Measurements from ENCODE around the gene SERPINA4. TPM values are rescaled to one million over a fixed set of nuclear protein-coding genes. Genes with fewer than 3 reads are reported as not detected.

Gene SERPINA4
- total RNA-seq, 2 donors from 2014 or later: not detected

DNA sequence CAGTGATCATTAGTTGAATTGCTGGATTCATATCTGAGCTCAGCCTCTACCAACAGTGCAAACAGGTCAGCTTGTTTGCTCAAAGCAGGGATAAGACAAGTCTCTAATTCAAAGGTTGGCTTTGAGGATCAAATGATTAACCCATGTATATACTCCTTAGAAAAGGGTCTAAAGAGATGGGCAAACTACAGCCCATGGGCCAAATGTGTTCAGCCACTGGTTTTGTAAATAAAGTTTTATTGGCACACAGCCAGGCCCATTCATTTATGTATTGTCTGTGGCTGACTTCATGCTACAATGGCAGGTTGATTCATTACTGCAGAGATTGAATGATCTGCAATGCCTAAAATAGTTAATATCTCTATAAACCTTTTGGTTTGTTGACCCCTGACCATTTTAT, 3.1 kb downstream of the SERPINA4 start:
- Histone ChIP-seq H3K27ac (ENCODE audit: low read depth, low read length) (no peak overlapping the region), H3K4me1 (ENCODE audit: control insufficient read depth, insufficient read depth, low read length) (no peaks in the 10 kb centered on the region), H3K9me3 (ENCODE audit: control insufficient read depth, low read length) (no peaks in the 10 kb centered on the region), H3K9ac (ENCODE audit: extremely low read depth, low read length, poor library complexity, severe bottlenecking) (no peak overlapping the region), H3K4me3 (ENCODE audit: low read length) (no peak overlapping the region), H3K27me3 (ENCODE audit: control insufficient read depth, insufficient read depth, low read length, poor library complexity, severe bottlenecking) (peaks cover 16% of the 10 kb centered on the region), H3K36me3 (ENCODE audit: control insufficient read depth, insufficient read depth, low read length) (no peaks in the 10 kb centered on the region)
- H3K36me3 Mint-ChIP-seq (ENCODE audit: low read depth): no peaks in the 10 kb centered on the region
- no peaks in the 10 kb centered on the region for H3K9me3 Mint-ChIP-seq
- DNase-seq: no peak
- no peak overlapping the region for H3K27ac Mint-ChIP-seq
- TF ChIP-seq, protein P1, sequence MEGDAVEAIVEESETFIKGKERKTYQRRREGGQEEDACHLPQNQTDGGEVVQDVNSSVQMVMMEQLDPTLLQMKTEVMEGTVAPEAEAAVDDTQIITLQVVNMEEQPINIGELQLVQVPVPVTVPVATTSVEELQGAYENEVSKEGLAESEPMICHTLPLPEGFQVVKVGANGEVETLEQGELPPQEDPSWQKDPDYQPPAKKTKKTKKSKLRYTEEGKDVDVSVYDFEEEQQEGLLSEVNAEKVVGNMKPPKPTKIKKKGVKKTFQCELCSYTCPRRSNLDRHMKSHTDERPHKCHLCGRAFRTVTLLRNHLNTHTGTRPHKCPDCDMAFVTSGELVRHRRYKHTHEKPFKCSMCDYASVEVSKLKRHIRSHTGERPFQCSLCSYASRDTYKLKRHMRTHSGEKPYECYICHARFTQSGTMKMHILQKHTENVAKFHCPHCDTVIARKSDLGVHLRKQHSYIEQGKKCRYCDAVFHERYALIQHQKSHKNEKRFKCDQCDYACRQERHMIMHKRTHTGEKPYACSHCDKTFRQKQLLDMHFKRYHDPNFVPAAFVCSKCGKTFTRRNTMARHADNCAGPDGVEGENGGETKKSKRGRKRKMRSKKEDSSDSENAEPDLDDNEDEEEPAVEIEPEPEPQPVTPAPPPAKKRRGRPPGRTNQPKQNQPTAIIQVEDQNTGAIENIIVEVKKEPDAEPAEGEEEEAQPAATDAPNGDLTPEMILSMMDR (conservative IDR thresholded peaks at IDR 0.05): no peak
- no peak overlapping the region for H3K4me3 Mint-ChIP-seq
- H3K4me1 Mint-ChIP-seq: peaks cover 7% of the 10 kb centered on the region
- H3K27me3 Mint-ChIP-seq (ENCODE audit: insufficient read depth): peaks cover 7% of the 10 kb centered on the region

DNA sequence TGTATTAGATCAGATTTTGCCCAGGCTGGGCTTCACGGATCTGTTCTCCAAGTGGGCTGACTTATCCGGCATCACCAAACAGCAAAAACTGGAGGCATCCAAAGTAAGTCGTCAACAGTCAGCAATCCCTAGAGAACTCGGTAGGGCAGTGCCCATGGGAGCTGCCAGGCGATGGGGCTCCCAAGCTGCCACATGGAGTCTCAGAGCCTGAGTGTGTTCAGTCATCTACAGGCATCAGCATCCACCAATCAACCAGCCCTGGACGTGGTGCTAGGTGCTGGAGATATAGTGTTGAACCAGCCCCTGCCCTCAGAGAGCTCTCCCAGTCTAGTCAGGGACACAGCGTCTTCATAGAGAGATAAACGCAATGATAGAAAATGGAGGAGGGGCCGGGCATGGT, 6.9 kb downstream of the SERPINA4 start:
- Mint-ChIP-seq H3K4me1 (no peaks in the 10 kb centered on the region), H3K27me3 (ENCODE audit: insufficient read depth) (peaks cover 7% of the 10 kb centered on the region), H3K27ac (no peak overlapping the region), H3K4me3 (no peak overlapping the region), H3K9me3 (no peaks in the 10 kb centered on the region), H3K36me3 (ENCODE audit: low read depth) (no peaks in the 10 kb centered on the region)
- no peaks in the 10 kb centered on the region for H3K4me1 ChIP-seq (ENCODE audit: control insufficient read depth, insufficient read depth, low read length)
- no peak for DNase-seq
- WGBS, 2 experiments (ENCODE audit: insufficient coverage in 1 of 2, insufficient read length in 1 of 2): 90 to 100% methylated on average over 6 to 9 of the region's 9 CpGs
- H3K4me3 ChIP-seq (ENCODE audit: low read length): no peak overlapping the region
- no peak overlapping the region for H3K9ac ChIP-seq (ENCODE audit: extremely low read depth, low read length, poor library complexity, severe bottlenecking)
- TF ChIP-seq, protein P1 (conservative IDR thresholded peaks at IDR 0.05): no peak
- H3K36me3 ChIP-seq (ENCODE audit: control insufficient read depth, insufficient read depth, low read length): no peaks in the 10 kb centered on the region
- no peak overlapping the region for H3K27ac ChIP-seq (ENCODE audit: low read depth, low read length)
- H3K9me3 ChIP-seq (ENCODE audit: control insufficient read depth, low read length): no peaks in the 10 kb centered on the region
- peaks cover 16% of the 10 kb centered on the region for H3K27me3 ChIP-seq (ENCODE audit: control insufficient read depth, insufficient read depth, low read length, poor library complexity, severe bottlenecking)

DNA sequence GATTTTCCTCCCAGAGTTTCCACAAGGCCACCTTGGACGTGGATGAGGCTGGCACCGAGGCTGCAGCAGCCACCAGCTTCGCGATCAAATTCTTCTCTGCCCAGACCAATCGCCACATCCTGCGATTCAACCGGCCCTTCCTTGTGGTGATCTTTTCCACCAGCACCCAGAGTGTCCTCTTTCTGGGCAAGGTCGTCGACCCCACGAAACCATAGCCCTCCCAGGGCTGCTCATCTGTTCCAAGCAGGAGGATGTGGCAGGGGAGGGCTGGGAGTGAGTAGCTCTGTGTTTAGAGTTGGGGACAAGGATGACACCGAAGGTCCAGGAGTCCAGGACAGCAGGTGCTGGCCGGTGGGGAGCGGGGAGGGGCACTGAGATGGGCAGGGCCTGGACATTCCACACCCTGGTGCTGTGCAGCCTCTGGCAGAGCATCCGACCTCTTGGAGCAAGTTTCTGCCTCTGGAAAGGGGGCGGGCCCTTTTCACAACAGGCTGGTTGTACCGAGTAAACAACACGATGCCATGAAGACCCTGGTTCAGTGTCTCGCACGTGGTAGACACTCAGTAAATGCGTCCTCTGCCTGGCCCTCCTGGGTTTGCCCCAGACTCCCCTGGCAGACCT, 8.2 kb downstream of the SERPINA4 start:
- H3K4me3 ChIP-seq (ENCODE audit: low read length): no peak overlapping the region
- Mint-ChIP-seq H3K36me3 (ENCODE audit: low read depth) (no peaks in the 10 kb centered on the region), H3K4me1 (no peaks in the 10 kb centered on the region), H3K27ac (no peak overlapping the region), H3K9me3 (no peaks in the 10 kb centered on the region), H3K4me3 (no peak overlapping the region), H3K27me3 (ENCODE audit: insufficient read depth) (peaks cover 10% of the 10 kb centered on the region)
- no peak overlapping the region for H3K9ac ChIP-seq (ENCODE audit: extremely low read depth, low read length, poor library complexity, severe bottlenecking)
- H3K4me1 ChIP-seq (ENCODE audit: control insufficient read depth, insufficient read depth, low read length): no peaks in the 10 kb centered on the region
- TF ChIP-seq, protein P1 (conservative IDR thresholded peaks at IDR 0.05): no peak
- H3K27ac ChIP-seq (ENCODE audit: low read depth, low read length): no peak overlapping the region
- H3K27me3 ChIP-seq (ENCODE audit: control insufficient read depth, insufficient read depth, low read length, poor library complexity, severe bottlenecking): peaks cover 19% of the 10 kb centered on the region
- H3K9me3 ChIP-seq (ENCODE audit: control insufficient read depth, low read length): no peaks in the 10 kb centered on the region
- DNase-seq: no peak
- no peaks in the 10 kb centered on the region for H3K36me3 ChIP-seq (ENCODE audit: control insufficient read depth, insufficient read depth, low read length)
- 92 to 96% methylated on average over 10 to 20 of the region's 20 CpGs for WGBS, 2 experiments (ENCODE audit: insufficient coverage in 1 of 2, insufficient read length in 1 of 2)

All from endodermal cell (in vitro differentiated cells).